Stimulated activated CD8-positive, alpha-beta memory T cell treated with anti-CD3 and anti-CD28 coated beads, Interleukin-15, amount 100 ng/mL, for 1 hour (primary cell): ENCODE results near the gene ANKRD23.
A peak's percentile ranks its signal among the peaks of the same experiment; 100 is the strongest.

Source experiments
- DNase-seq: peaks from one replicate; pipeline ENCODE4 v3.0.0-alpha.2; 2020; ENCODE audit warnings: low read depth

The ANKRD23 gene

GRCh38 chr2:96837575-96837974 lies 6.2 kb downstream of the ANKRD23 start:
- DNase-seq, result no peak

GRCh38 chr2:96835830-96836229 lies 8.0 kb downstream of the ANKRD23 start:
- DNase-seq, result no peak

- DNase-seq, result no peak
Observed at GRCh38 chr2:96832754-96833507, 10.9 kb downstream of the ANKRD23 start.

GRCh38 chr2:96832408-96832753 lies 11.4 kb downstream of the ANKRD23 start:
- no peak for DNase-seq

GRCh38 chr2:96831679-96832078 lies 12.1 kb downstream of the ANKRD23 start:
- DNase-seq, result no peak

GRCh38 chr2:96830044-96830562 lies 13.7 kb downstream of the ANKRD23 start:
- DNase-seq, result no peak

- DNase-seq, result no peak
Observed at GRCh38 chr2:96828874-96829273, 14.9 kb downstream of the ANKRD23 start.

- DNase-seq, result no peak
Observed at GRCh38 chr2:96828436-96828835, 15.4 kb downstream of the ANKRD23 start.

GRCh38 chr2:96826546-96827278 lies 17.1 kb downstream of the ANKRD23 start:
- no peak for DNase-seq

- DNase-seq, result no peak
Observed at GRCh38 chr2:96825057-96825456, 18.8 kb downstream of the ANKRD23 start.

GRCh38 chr2:96824079-96824870 lies 19.5 kb downstream of the ANKRD23 start:
- no peak for DNase-seq

GRCh38 chr2:96823198-96823597 lies 20.6 kb downstream of the ANKRD23 start:
- no peak for DNase-seq

- no peak for DNase-seq
Observed at GRCh38 chr2:96822786-96823185, 21.0 kb downstream of the ANKRD23 start.

- DNase-seq, result no peak
Observed at GRCh38 chr2:96821113-96821675, 22.6 kb downstream of the ANKRD23 start.

- no peak for DNase-seq
Observed at GRCh38 chr2:96819876-96820511, 23.8 kb downstream of the ANKRD23 start.

GRCh38 chr2:96819128-96819875 lies 24.5 kb downstream of the ANKRD23 start:
- no peak for DNase-seq

GRCh38 chr2:96817882-96818281 lies 25.9 kb downstream of the ANKRD23 start:
- no peak for DNase-seq

GRCh38 chr2:96816836-96817702 lies 26.8 kb downstream of the ANKRD23 start:
- DNase-seq, result no peak

- DNase-seq, result peak; percentile 90
Observed at GRCh38 chr2:96816127-96816835, 27.5 kb downstream of the ANKRD23 start, which contains the start of gene CNNM3. Gene CNNM3, plus strand, starts transcription at chr2:96816268. Its CDS starts 10 bp downstream, at chr2:96816278.
